Skin epidermis (tissue), 12 donors: ENCODE results near the gene DTNBP1.
A peak's percentile ranks its signal among the peaks of the same experiment; 100 is the strongest.

ENCODE experiments used
- H3K27ac ChIP-seq, 21 experiments: fragments of 200-600 bp; sonication (generic) in 11 of 21; one replicate each; pipeline ENCODE4 v1.5.0; 2020; ENCODE audit warnings: mild to moderate bottlenecking in 3 of 21, inconsistent platforms in 2 of 21, moderate library complexity in 2 of 21
- H3K4me3 ChIP-seq, 7 experiments: fragments of 200-600 bp; sonication (generic) in 2 of 7; one replicate each; pipeline ENCODE4 v1.5.0; 2020; ENCODE audit warnings: inconsistent platforms in 2 of 7, mild to moderate bottlenecking in 2 of 7, moderate library complexity in 1 of 7

Gene DTNBP1

GRCh38 chr6:15662326-15663129 lies at the start of gene DTNBP1:
Gene DTNBP1, minus strand, starts transcription at chr6:15663028. Its CDS starts 159 bp downstream, at chr6:15662869.
- Histone ChIP-seq H3K27ac (peak within 1 kb of the TSS; percentile 62 to 94 (median 86)), H3K4me3 (peak within 1 kb of the TSS; percentile 85 to 100 (median 91))

GRCh38 chr6:15709651-15710269 lies 46.9 kb upstream of the DTNBP1 start:
- Histone ChIP-seq H3K27ac (no peak overlapping the region), H3K4me3 (no peak overlapping the region)

GRCh38 chr6:15708231-15708630 lies 45.4 kb upstream of the DTNBP1 start:
- no peak overlapping the region for H3K4me3 ChIP-seq

GRCh38 chr6:15705981-15706380 lies 43.2 kb upstream of the DTNBP1 start:
- no peak overlapping the region for H3K4me3 ChIP-seq

More at GRCh38 chr6:15708231-15708630, 45.4 kb upstream of the DTNBP1 start:
- no peak overlapping the region for H3K27ac ChIP-seq

GRCh38 chr6:15698471-15698870 lies 35.6 kb upstream of the DTNBP1 start:
- no peak overlapping the region for H3K27ac ChIP-seq
- H3K4me3 ChIP-seq, result no peak overlapping the region

More at GRCh38 chr6:15705981-15706380, 43.2 kb upstream of the DTNBP1 start:
- H3K27ac ChIP-seq, result no peak overlapping the region

- Histone ChIP-seq H3K27ac (no peak overlapping the region), H3K4me3 (no peak overlapping the region)
Observed at GRCh38 chr6:15697895-15698294, 35.1 kb upstream of the DTNBP1 start.

- H3K4me3 ChIP-seq, result peak overlapping the region in 2 of 7 experiments; percentile 5 to 22
- peak overlapping the region in 11 of 21 experiments; percentile 0 to 71 (median 43) for H3K27ac ChIP-seq
Observed at GRCh38 chr6:15691250-15691869, 28.5 kb upstream of the DTNBP1 start.

- Histone ChIP-seq H3K4me3 (no peak overlapping the region), H3K27ac (peak overlapping the region in 9 of 21 experiments; percentile 0 to 71 (median 50))
Observed at GRCh38 chr6:15690510-15690909, 27.7 kb upstream of the DTNBP1 start.

- no peak overlapping the region for H3K4me3 ChIP-seq
- H3K27ac ChIP-seq, result peak overlapping the region in 3 of 21 experiments; percentile 0 to 71 (median 39)
Observed at GRCh38 chr6:15689586-15690482, 27.0 kb upstream of the DTNBP1 start.

GRCh38 chr6:15685619-15686018 lies 22.8 kb upstream of the DTNBP1 start:
- Histone ChIP-seq H3K27ac (no peak overlapping the region), H3K4me3 (no peak overlapping the region)

- Histone ChIP-seq H3K27ac (no peak overlapping the region), H3K4me3 (no peak overlapping the region)
Observed at GRCh38 chr6:15682965-15683822, 20.4 kb upstream of the DTNBP1 start.

- H3K4me3 ChIP-seq, result no peak overlapping the region
Observed at GRCh38 chr6:15681946-15682345, 19.1 kb upstream of the DTNBP1 start.

GRCh38 chr6:15678514-15678913 lies 15.7 kb upstream of the DTNBP1 start:
- H3K4me3 ChIP-seq, result no peak overlapping the region

More at GRCh38 chr6:15681946-15682345, 19.1 kb upstream of the DTNBP1 start:
- H3K27ac ChIP-seq, result no peak overlapping the region

GRCh38 chr6:15677822-15678221 lies 15.0 kb upstream of the DTNBP1 start:
- no peak overlapping the region for H3K4me3 ChIP-seq
- no peak overlapping the region for H3K27ac ChIP-seq

More at GRCh38 chr6:15678514-15678913, 15.7 kb upstream of the DTNBP1 start:
- no peak overlapping the region for H3K27ac ChIP-seq

- Histone ChIP-seq H3K4me3 (no peak overlapping the region), H3K27ac (peak overlapping the region in 1 of 21 experiments; percentile 11)
Observed at GRCh38 chr6:15675536-15676220, 12.8 kb upstream of the DTNBP1 start.

GRCh38 chr6:15674690-15675386 lies 12.0 kb upstream of the DTNBP1 start:
- Histone ChIP-seq H3K4me3 (no peak overlapping the region), H3K27ac (peak overlapping the region in 1 of 21 experiments; percentile 11)

- Histone ChIP-seq H3K27ac (no peak overlapping the region), H3K4me3 (no peak overlapping the region)
Observed at GRCh38 chr6:15673666-15674065, 10.8 kb upstream of the DTNBP1 start.
